K562 (cell line): ENCODE data around the gene SCN2B. TPM values are rescaled to one million over a fixed set of nuclear protein-coding genes. Genes with fewer than 3 reads are reported as not detected.

ENCODE experiments used
- ATAC-seq: fragments of 200-7000 bp; cut with Tn5 transposase; 3 replicates; pipeline ENCODE4 v1.9.1; 2020; ENCODE audit warnings: moderate library complexity
- BruUV-seq: library from RNA; stranded (reverse); fragments of 400-500 nt; replicated peaks from 2 replicates; lab custom pipeline; 2021; lab: Mats Ljungman, UMichigan
- CTCF ChIA-PET: fragments of 300-600 bp; formaldehyde crosslinking; extraction: SDS; loops from one replicate; lab custom pipeline; 2021; ENCODE audit warnings: low intra/inter-chr PET ratio; lab: Yijun Ruan, JAX
- POLR2A ChIA-PET: fragments of 300-600, 350-650 bp; sonication (Branson Sonifier 250); formaldehyde crosslinking; extraction: SDS; loops from one replicate; lab custom pipeline; 2021; ENCODE audit warnings: antibody characterized with exemption, inconsistent platforms; lab: Yijun Ruan, JAX
- DNase-seq, 4 experiments: peaks; one replicate each; pipeline versions ENCODE4 v3.0.0 to v3.0.0-alpha.2; 2011 to 2018; ENCODE audit warnings: low spot score in 3 of 4, mixed read lengths in 3 of 4; ENCODE audit errors: extremely low read depth in 1 of 4
- FAIRE-seq: peaks from 2 replicates; lab custom pipeline; 2011; peaks lifted over from hg19 to GRCh38; lab: Jason Lieb, UNC
- H2AFZ ChIP-seq: 2 replicates; pipeline ENCODE4 v1.6.0; 2011; ENCODE audit warnings: low read depth, low read length, control low read depth, inconsistent platforms
- H3K27ac ChIP-seq: fragments of 200-600 bp; 3 replicates; pipeline ENCODE4 v1.8.0; 2011; ENCODE audit warnings: low read depth, mild to moderate bottlenecking, control low read depth, inconsistent platforms, low read length, moderate library complexity, mixed read lengths; ENCODE audit errors: extremely low read depth
- H3K27me3 ChIP-seq, 2 experiments: fragments of 300-600 bp in 1 of 2; 2 replicates in 1 of 2; 3 replicates in 1 of 2; pipeline versions ENCODE4 v1.6.0 to v1.8.0; 2011; ENCODE audit warnings: inconsistent platforms in 2 of 2, low read length in 2 of 2, mild to moderate bottlenecking in 1 of 2, mixed read lengths in 1 of 2, moderate library complexity in 1 of 2; ENCODE audit not compliant: control insufficient read depth in 2 of 2, insufficient read depth in 2 of 2
- H3K36me3 ChIP-seq: fragments of 300-600 bp; 3 replicates; pipeline ENCODE4 v1.8.0; 2011; ENCODE audit warnings: mild to moderate bottlenecking, low read length, inconsistent platforms; ENCODE audit not compliant: control insufficient read depth, insufficient read depth
- H3K4me1 ChIP-seq, 2 experiments: fragments of 200-600 bp in 1 of 2; replicated peaks in 1 of 2; 2 replicates in 1 of 2; 3 replicates in 1 of 2; pipeline versions ENCODE4 v1.5.1 to v1.8.0; 2011; ENCODE audit warnings: inconsistent platforms in 2 of 2, low read length in 2 of 2, mild to moderate bottlenecking in 1 of 2, mixed read lengths in 1 of 2, moderate library complexity in 1 of 2; ENCODE audit not compliant: control insufficient read depth in 2 of 2, insufficient read depth in 2 of 2
- H3K4me2 ChIP-seq: 2 replicates; pipeline ENCODE4 v1.6.1; 2011; ENCODE audit warnings: low read length, control low read depth, inconsistent platforms, mixed read lengths; ENCODE audit not compliant: insufficient read depth
- H3K4me3 ChIP-seq: fragments of 200-600 bp; sonication (generic), shearing (Covaris generic); 2 replicates; pipeline ENCODE4 v1.5.1; 2016; ENCODE audit warnings: control low read depth, inconsistent platforms
- H3K79me2 ChIP-seq: fragments of 200-600 bp; 3 replicates; pipeline ENCODE4 v1.8.0; 2011; ENCODE audit warnings: low read length, inconsistent platforms; ENCODE audit not compliant: control insufficient read depth, insufficient read depth
- H3K9ac ChIP-seq, 2 experiments: 2 replicates each; pipeline versions ENCODE4 v1.6.0 to v1.6.1; 2011; ENCODE audit warnings: low read depth in 2 of 2, low read length in 2 of 2, control low read depth in 1 of 2, inconsistent platforms in 1 of 2, mild to moderate bottlenecking in 1 of 2, mixed read lengths in 1 of 2; ENCODE audit not compliant: insufficient read depth in 1 of 2
- H3K9me1 ChIP-seq: one replicate; pipeline ENCODE4 v1.6.0; 2011; ENCODE audit warnings: inconsistent platforms, mild to moderate bottlenecking, low read length, moderate library complexity; ENCODE audit not compliant: control insufficient read depth, insufficient read depth
- H3K9me3 ChIP-seq: replicated peaks from 2 replicates; pipeline ENCODE4 v1.5.1; 2011; ENCODE audit warnings: low read depth, low read length, inconsistent platforms; ENCODE audit not compliant: control insufficient read depth, insufficient read depth
- H4K20me1 ChIP-seq: replicated peaks from 2 replicates; pipeline ENCODE4 v1.6.1; 2011; ENCODE audit warnings: low read length, inconsistent platforms, mixed read lengths; ENCODE audit not compliant: control insufficient read depth, insufficient read depth
- CBFA2T3 ChIP-seq: fragments of 450-650 bp; IDR thresholded peaks from 2 replicates; pipeline ENCODE4 v1.6.1; 2017
- RBM39 ChIP-seq: fragments of 200-400 bp; formaldehyde crosslinking; optimal IDR thresholded peaks from 2 replicates; pipeline ENCODE3; 2018; ENCODE audit warnings: low read depth, low read length
- SNRNP70 ChIP-seq: fragments of 200-400 bp; formaldehyde crosslinking; optimal IDR thresholded peaks from 2 replicates; pipeline ENCODE3; 2017; ENCODE audit warnings: low read depth, low read length
- SPI1 ChIP-seq: IDR thresholded peaks from 2 replicates; pipeline ENCODE4 v1.6.1; 2011; ENCODE audit warnings: low read depth, low read length, control low read depth, borderline replicate concordance
- TFE3 ChIP-seq: fragments of 450-650 bp; formaldehyde crosslinking; IDR thresholded peaks from 2 replicates; pipeline ENCODE4 v1.4.0; 2020; ENCODE audit warnings: mild to moderate bottlenecking, mixed read lengths
- ZHX1 ChIP-seq: fragments of 150-350 bp; conservative IDR thresholded peaks from 2 replicates; pipeline ENCODE4 v1.6.1; 2014; ENCODE audit warnings: low read length
- ZNF445 ChIP-seq: fragments of 250-450 bp; sonication (Bioruptor Pico); IDR thresholded peaks from 2 replicates; pipeline ENCODE4 v1.4.0; 2020; ENCODE audit warnings: low read depth, mild to moderate bottlenecking, moderate library complexity
- WGBS: fragments of 100-300 bp; shearing (Covaris generic); methylation state at CpG from one replicate; pipeline ENCODE4 v1.1.6; 2016; ENCODE audit warnings: low coverage, mixed read lengths; ENCODE audit not compliant: insufficient coverage; ENCODE audit errors: missing lambda C conversion rate; 5-methylcytosine and 5-hydroxymethylcytosine counted together
- in situ Hi-C: fragments of 300-500 bp; cut with MboI; formaldehyde crosslinking; loops from 4 replicates; pipeline ENCODE4 v1.15.0; 2018; ENCODE audit warnings: inconsistent platforms, mixed read lengths
- intact Hi-C: fragments of 100-400 bp; cut with micrococcal nuclease; formaldehyde crosslinking; loops from 2 replicates; pipeline ENCODE4 v1.14.2; 2022
- polyA plus RNA-seq, 8 experiments: library from polyadenylated mRNA; depleted of rRNA in 4 of 8; stranded (reverse) in 5 of 8; unstranded in 3 of 8; fragments of >200 nt; fragmentation: Nextera tagmentation in 2 of 8; fragmentation: Illumina TruSeq in 1 of 8; extraction: Ambion mirVana in 2 of 8; extraction: Trizol in 1 of 8; gene quantifications; 2 replicates each; pipeline versions ENCODE4 v1.2.1 to v1.2.3, GENCODE V29; 2011 to 2014; ENCODE audit warnings: inconsistent platforms in 1 of 8, missing spikeins in 1 of 8
- total RNA-seq, 7 experiments: library from RNA; depleted of rRNA in 6 of 7; stranded (reverse); fragments of >200 nt in 6 of 7; fragmentation: Illumina TruSeq in 2 of 7; extraction: Trizol in 2 of 7; gene quantifications; 2 replicates each; pipeline versions ENCODE4 v1.2.1 to v1.2.3, GENCODE V29; 2011 to 2021; ENCODE audit warnings: low replicate concordance in 1 of 7

The SCN2B gene
- total and polyA plus RNA-seq, 9 of the 15 experiments (the other 6 are each of a cell fraction or from before 2014, with no cell fraction given): not detected

DNA sequence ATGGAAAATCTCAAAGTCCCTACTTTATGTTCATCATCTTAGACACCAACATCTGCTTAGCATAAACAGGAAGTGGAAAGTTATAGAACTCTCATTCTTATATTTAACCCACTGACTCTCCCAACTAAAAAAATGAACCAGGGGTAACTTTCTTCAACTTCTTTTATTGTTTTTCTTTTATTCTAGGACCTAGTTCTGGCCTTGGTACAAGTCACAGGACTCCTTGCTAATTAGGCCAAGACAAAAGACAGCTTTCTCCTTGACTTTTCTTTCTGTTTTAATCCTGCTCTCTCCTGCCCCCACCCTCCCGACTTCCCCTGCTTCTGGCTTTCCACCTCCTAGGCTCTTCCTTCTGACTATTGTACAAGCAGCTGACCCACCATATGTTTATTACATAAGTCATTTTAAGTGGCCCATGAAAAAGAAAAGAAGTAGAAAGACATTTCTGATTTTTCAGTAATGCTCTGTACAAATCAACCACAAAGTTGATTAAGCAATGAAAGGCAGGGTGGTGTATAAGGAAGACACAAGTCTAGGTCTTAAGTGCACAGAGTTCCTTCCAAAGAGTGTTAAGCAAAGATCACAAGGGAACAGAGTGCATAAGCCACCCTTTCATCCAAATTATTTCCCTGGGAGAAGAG, 30.1 kb upstream of the SCN2B start (continued):
- TF ChIP-seq ZHX1 (no peak), SNRNP70 (no peak), RBM39 (no peak), SPI1 (peak; percentile 25; the same call in 1 of the 2 replicates)

DNA sequence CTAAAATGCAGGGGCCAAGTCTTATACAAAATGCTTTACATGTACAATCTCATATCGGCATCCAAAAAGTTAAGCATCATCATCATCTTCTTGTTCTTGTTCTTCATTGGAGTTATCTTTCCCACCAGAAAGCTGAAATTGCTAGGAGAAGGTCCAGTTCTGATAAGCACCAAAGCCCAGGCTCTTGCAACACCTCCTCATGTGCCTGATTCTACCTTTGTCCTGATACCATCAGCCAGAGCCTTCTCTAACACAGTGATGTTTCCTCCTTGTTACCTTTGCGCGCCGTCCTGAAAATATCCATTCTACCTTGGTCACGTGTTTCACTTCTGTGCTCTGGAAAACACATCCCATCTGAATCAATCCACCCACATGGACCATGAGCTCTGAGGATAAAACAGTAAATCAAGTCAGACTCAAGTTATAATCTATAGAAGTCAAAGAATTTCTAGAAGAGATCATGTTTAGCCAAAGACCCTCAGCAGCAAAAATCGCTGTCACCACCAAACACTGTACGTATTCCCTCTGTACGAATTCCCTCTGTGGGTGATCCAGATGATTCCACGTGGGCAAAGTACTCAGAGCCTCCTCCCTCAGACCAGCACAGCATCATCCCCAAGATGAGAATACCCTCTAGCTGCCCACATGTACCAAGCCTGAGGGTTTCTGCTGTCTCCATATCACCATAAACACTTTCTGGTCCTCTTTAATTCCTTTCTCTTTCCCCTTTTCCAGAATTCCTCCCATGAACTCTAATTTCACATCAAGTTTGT, 29.4 kb upstream of the SCN2B start:
- TF ChIP-seq CBFA2T3 (0 out of 2 replicates have a peak, but pooled peaks have one; percentile 3), ZNF445 (no peak), TFE3 (CRISPR knock-in tag) (no peak)
- DNase-seq: no peak
- H2AFZ ChIP-seq: no peak overlapping the region
- 31% methylated on average over 9 of the region's 9 CpGs for WGBS
- H3K4me2 ChIP-seq: no peak overlapping the region
- FAIRE-seq: no peak
- H3K27ac ChIP-seq: no peak overlapping the region
- no TSS peak for BruUV-seq
- no peaks in the 10 kb centered on the region for H3K36me3 ChIP-seq
- POLR2A ChIA-PET: no interaction called here
- no peak overlapping the region for H3K9ac ChIP-seq
- in situ Hi-C loops: no loop called here
- H3K9me3 ChIP-seq: no peaks in the 10 kb centered on the region
- H3K4me1 ChIP-seq: no peaks in the 10 kb centered on the region
- no peaks in the 10 kb centered on the region for H4K20me1 ChIP-seq
- peaks cover 8 to 22% of the 10 kb centered on the region in 2 experiments; a peak in 4 of 5 replicates for H3K27me3 ChIP-seq
- intact Hi-C loops: no loop called here
- no peak for ATAC-seq
- H3K9me1 ChIP-seq: no peaks in the 10 kb centered on the region
- no peak overlapping the region for H3K4me3 ChIP-seq
- CTCF ChIA-PET: no interaction called here
- no peaks in the 10 kb centered on the region for H3K79me2 ChIP-seq
